Panc1 (cell line): Measurements from ENCODE around the gene CLNK. TPM values are rescaled to one million over a fixed set of nuclear protein-coding genes. Genes with fewer than 3 reads are reported as not detected.

Experiments used
- ATAC-seq: fragments of 200-7000 bp; cut with Tn5 transposase; 2 replicates; pipeline ENCODE4 v1.9.1; 2020; ENCODE audit warnings: mild to moderate bottlenecking, moderate library complexity
- BruUV-seq: library from RNA; stranded (reverse); fragments of 400-500 nt; replicated peaks from 2 replicates; lab custom pipeline; 2021; lab: Mats Ljungman, UMichigan
- CTCF ChIA-PET: fragments of 300-600 bp; sonication (Branson Sonifier 250); formaldehyde crosslinking; loops from one replicate; lab custom pipeline; 2022; ENCODE audit warnings: antibody characterized with exemption; lab: Charles Lee
- POLR2A ChIA-PET: fragments of 300-600 bp; sonication (Branson Sonifier 250); formaldehyde crosslinking; loops from one replicate; lab custom pipeline; 2022; ENCODE audit warnings: antibody characterized with exemption; lab: Charles Lee
- DNase-seq: peaks from one replicate; pipeline ENCODE4 v3.0.0-alpha.2; 2010; ENCODE audit warnings: low read depth, low spot score
- H3K27ac ChIP-seq: 2 replicates; pipeline ENCODE4 v1.5.1; 2011; ENCODE audit warnings: mild to moderate bottlenecking, low read length, inconsistent platforms
- H3K27me3 ChIP-seq: fragments of 200-500 bp; sonication (Bioruptor generic); 2 replicates; pipeline ENCODE4 v1.6.0; 2014; ENCODE audit warnings: low read length, inconsistent platforms; ENCODE audit not compliant: control insufficient read depth, insufficient read depth
- H3K36me3 ChIP-seq: fragments of 200-500 bp; sonication (Bioruptor generic); 2 replicates; pipeline ENCODE4 v1.5.1; 2014; ENCODE audit warnings: inconsistent platforms, mild to moderate bottlenecking, low read length, moderate library complexity; ENCODE audit not compliant: control insufficient read depth, insufficient read depth
- H3K4me1 ChIP-seq: 2 replicates; pipeline ENCODE4 v1.5.1; 2011; ENCODE audit warnings: inconsistent platforms, mild to moderate bottlenecking, low read length, moderate library complexity; ENCODE audit not compliant: control insufficient read depth, insufficient read depth
- H3K4me3 ChIP-seq, 2 experiments: 2 replicates each; pipeline ENCODE4 v1.5.1; 2011 to 2012; ENCODE audit warnings: low read depth in 2 of 2, low read length in 2 of 2, mild to moderate bottlenecking in 2 of 2, inconsistent platforms in 1 of 2, moderate library complexity in 1 of 2
- H3K9me3 ChIP-seq: fragments of 200-500 bp; sonication (Bioruptor generic); 2 replicates; pipeline ENCODE4 v1.5.1; 2014; ENCODE audit warnings: low read depth, mild to moderate bottlenecking, inconsistent platforms, low read length, moderate library complexity; ENCODE audit not compliant: control insufficient read depth, insufficient read depth
- POLR2AphosphoS5 ChIP-seq: IDR thresholded peaks from 2 replicates; pipeline ENCODE4 v1.6.1; 2012; ENCODE audit warnings: mild to moderate bottlenecking, low read depth, low read length, moderate library complexity
- SIN3A ChIP-seq: IDR thresholded peaks from 2 replicates; pipeline ENCODE4 v1.6.1; 2012; ENCODE audit warnings: low read depth, mild to moderate bottlenecking, low read length, moderate library complexity, borderline replicate concordance; ENCODE audit not compliant: insufficient read depth
- TCF7L2 ChIP-seq: IDR thresholded peaks from 2 replicates; pipeline ENCODE4 v1.6.1; 2011; ENCODE audit warnings: mild to moderate bottlenecking, low read depth, low read length, inconsistent platforms
- in situ Hi-C: cut with HindIII; loops from 2 replicates; pipeline ENCODE4 v1.10.0; 2016; ENCODE audit warnings: low sequenced_read_pairs, low pct_unique_long_range_greater_than_20kb
- intact Hi-C: fragments of 100-400 bp; cut with micrococcal nuclease; formaldehyde crosslinking; loops from one replicate; pipeline ENCODE4 v1.10.0; 2022; ENCODE audit not compliant: unreplicated experiment
- total RNA-seq: library from RNA; stranded (reverse); gene quantifications from one replicate; pipeline ENCODE4 v1.2.1, GENCODE V29; 2021; ENCODE audit not compliant: unreplicated experiment
- TF ChIP-seq, protein P1 (sequence below), 2 experiments: IDR thresholded peaks; 2 replicates each; pipeline ENCODE4 v1.6.1; 2011 to 2012; ENCODE audit warnings: low read depth in 2 of 2, control low read depth in 1 of 2, low read length in 1 of 2, mild to moderate bottlenecking in 1 of 2, moderate library complexity in 1 of 2; ENCODE audit not compliant: insufficient read depth in 1 of 2
- TF ChIP-seq, protein P2 (sequence below): fragments of 450-650 bp; IDR thresholded peaks from 2 replicates; pipeline ENCODE4 v1.5.1; 2017; ENCODE audit warnings: mild to moderate bottlenecking

Gene CLNK
- total RNA-seq, 1 experiment from 2014 or later, result not detected

DNA sequence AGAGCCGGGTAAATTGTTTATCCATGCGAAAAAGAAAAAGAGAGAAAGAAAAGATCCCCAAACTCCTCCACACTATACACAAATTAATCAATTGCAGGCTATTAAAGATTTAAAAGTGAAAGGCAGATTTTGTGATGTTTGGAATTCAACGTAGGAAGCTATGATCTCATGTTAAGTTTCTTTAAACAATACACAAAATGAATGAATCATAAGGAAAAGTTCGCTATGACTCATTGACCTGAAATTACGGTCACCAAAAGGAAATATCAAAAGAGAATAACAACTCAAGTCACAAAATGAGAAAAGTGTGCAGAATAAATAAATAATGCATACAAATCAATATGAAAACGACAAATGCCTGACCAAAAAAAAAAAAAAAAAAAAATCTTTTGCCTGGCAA lies 28.6 kb downstream of the CLNK start:
- in situ Hi-C loops, result no loop called here
- BruUV-seq, result no TSS peak
- Histone ChIP-seq H3K36me3 (no peaks in the 10 kb centered on the region), H3K4me1 (no peaks in the 10 kb centered on the region), H3K4me3 (peak overlapping the region in 1 of 2 experiments; percentile 14; a peak in 1 of 4 replicates), H3K27ac (no peak overlapping the region), H3K9me3 (no peaks in the 10 kb centered on the region), H3K27me3 (no peaks in the 10 kb centered on the region)
- DNase-seq, result peak; percentile 13
- ChIA-PET POLR2A (no interaction called here), CTCF (interaction anchor here (0.7 kb wide), 1 partner anchor 1249 kb away, joined by 8 read pairs; no protein-coding TSS in a partner anchor)
- intact Hi-C loops, result no loop called here
- TF ChIP-seq POLR2AphosphoS5 (no peak), SIN3A (no peak), TCF7L2 (no peak)
- TF ChIP-seq, protein P1, sequence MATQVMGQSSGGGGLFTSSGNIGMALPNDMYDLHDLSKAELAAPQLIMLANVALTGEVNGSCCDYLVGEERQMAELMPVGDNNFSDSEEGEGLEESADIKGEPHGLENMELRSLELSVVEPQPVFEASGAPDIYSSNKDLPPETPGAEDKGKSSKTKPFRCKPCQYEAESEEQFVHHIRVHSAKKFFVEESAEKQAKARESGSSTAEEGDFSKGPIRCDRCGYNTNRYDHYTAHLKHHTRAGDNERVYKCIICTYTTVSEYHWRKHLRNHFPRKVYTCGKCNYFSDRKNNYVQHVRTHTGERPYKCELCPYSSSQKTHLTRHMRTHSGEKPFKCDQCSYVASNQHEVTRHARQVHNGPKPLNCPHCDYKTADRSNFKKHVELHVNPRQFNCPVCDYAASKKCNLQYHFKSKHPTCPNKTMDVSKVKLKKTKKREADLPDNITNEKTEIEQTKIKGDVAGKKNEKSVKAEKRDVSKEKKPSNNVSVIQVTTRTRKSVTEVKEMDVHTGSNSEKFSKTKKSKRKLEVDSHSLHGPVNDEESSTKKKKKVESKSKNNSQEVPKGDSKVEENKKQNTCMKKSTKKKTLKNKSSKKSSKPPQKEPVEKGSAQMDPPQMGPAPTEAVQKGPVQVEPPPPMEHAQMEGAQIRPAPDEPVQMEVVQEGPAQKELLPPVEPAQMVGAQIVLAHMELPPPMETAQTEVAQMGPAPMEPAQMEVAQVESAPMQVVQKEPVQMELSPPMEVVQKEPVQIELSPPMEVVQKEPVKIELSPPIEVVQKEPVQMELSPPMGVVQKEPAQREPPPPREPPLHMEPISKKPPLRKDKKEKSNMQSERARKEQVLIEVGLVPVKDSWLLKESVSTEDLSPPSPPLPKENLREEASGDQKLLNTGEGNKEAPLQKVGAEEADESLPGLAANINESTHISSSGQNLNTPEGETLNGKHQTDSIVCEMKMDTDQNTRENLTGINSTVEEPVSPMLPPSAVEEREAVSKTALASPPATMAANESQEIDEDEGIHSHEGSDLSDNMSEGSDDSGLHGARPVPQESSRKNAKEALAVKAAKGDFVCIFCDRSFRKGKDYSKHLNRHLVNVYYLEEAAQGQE (IDR thresholded peaks at IDR 0.05; ENCODE audit: insufficient read depth in 1 of 2, low read depth in 2 of 2, low read length in 1 of 2), result no peak
- TF ChIP-seq, protein P2, sequence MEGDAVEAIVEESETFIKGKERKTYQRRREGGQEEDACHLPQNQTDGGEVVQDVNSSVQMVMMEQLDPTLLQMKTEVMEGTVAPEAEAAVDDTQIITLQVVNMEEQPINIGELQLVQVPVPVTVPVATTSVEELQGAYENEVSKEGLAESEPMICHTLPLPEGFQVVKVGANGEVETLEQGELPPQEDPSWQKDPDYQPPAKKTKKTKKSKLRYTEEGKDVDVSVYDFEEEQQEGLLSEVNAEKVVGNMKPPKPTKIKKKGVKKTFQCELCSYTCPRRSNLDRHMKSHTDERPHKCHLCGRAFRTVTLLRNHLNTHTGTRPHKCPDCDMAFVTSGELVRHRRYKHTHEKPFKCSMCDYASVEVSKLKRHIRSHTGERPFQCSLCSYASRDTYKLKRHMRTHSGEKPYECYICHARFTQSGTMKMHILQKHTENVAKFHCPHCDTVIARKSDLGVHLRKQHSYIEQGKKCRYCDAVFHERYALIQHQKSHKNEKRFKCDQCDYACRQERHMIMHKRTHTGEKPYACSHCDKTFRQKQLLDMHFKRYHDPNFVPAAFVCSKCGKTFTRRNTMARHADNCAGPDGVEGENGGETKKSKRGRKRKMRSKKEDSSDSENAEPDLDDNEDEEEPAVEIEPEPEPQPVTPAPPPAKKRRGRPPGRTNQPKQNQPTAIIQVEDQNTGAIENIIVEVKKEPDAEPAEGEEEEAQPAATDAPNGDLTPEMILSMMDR, result no peak
- no peak for ATAC-seq

- ChIA-PET CTCF (no interaction called here), POLR2A (no interaction called here)
- H3K27ac ChIP-seq, result no peak overlapping the region
- H3K9me3 ChIP-seq, result no peaks in the 10 kb centered on the region
- intact Hi-C loops (no loop called here), in situ Hi-C loops (no loop called here)
- H3K4me1 ChIP-seq, result no peaks in the 10 kb centered on the region
- H3K36me3 ChIP-seq, result no peaks in the 10 kb centered on the region
- no peaks in the 10 kb centered on the region for H3K27me3 ChIP-seq
- BruUV-seq, result no TSS peak
- TF ChIP-seq POLR2AphosphoS5 (no peak), TCF7L2 (no peak), SIN3A (no peak)
- TF ChIP-seq, protein P1 (IDR thresholded peaks at IDR 0.05; ENCODE audit: insufficient read depth in 1 of 2, low read depth in 2 of 2, low read length in 1 of 2), result no peak
- TF ChIP-seq, protein P2, result no peak
- H3K4me3 ChIP-seq, result no peak overlapping the region
- no peak for DNase-seq
- no peak for ATAC-seq
Observed at GRCh38 chr4:10648479-10648878, 36.1 kb downstream of the CLNK start.
